T47D (cell line): ENCODE results near the gene OR4F15.

Experiments
- DNase-seq, 2 experiments: peaks; one replicate each; pipeline versions ENCODE4 v3.0.0 to v3.0.0-alpha.2; 2011 to 2012; ENCODE audit warnings: low read depth in 1 of 2, low spot score in 1 of 2
- JUND ChIP-seq: IDR thresholded peaks from 2 replicates; pipeline ENCODE4 v1.6.1; 2012; ENCODE audit warnings: low read depth
- in situ Hi-C: cut with HindIII; loops from 2 replicates; pipeline ENCODE4 v1.10.0; 2016; ENCODE audit warnings: low sequenced_read_pairs, low pct_unique_long_range_greater_than_20kb

Gene OR4F15

DNA sequence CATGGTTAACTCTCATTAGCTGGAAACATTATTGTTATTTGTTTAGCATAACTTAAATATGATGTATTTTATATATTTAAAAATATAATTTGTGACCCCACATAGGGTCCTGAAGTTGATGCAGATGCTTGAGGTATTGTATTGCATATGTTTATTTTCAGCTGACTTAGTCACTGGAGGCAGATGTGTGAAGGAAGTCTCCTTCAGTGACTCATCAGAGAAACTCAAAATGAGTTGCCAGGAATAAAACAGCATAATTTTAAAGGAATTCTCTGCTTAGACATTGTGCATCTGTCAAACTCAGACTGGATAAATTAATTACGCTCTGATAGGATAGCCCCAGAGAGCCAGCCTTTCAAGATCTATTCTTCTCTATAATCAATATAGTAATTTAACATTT, 16.5 kb upstream of the OR4F15 start:
- no peak for TF ChIP-seq JUND
- DNase-seq, result no peak
- in situ Hi-C loops, result no loop called here

DNA sequence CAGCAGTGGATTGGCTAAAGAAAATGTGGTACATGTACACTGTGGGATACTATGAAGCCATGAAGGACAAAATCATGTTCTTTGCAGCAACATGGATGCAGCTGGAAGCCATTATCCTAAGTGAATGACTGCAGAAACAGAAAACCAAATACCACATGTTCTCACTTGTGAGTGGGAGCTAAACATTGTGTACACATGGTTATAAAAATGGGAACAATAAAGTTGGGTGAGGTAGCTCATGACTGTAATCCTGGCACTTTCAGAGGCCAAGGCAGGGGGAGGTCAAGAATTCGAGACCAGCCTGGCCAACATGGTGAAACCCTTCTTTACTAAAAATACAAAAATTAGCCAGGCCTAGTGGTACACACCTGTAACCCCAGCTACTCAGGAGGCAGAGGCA, 12.3 kb upstream of the OR4F15 start:
- no peak for DNase-seq
- in situ Hi-C loops, result no loop called here
- TF ChIP-seq JUND, result no peak

DNA sequence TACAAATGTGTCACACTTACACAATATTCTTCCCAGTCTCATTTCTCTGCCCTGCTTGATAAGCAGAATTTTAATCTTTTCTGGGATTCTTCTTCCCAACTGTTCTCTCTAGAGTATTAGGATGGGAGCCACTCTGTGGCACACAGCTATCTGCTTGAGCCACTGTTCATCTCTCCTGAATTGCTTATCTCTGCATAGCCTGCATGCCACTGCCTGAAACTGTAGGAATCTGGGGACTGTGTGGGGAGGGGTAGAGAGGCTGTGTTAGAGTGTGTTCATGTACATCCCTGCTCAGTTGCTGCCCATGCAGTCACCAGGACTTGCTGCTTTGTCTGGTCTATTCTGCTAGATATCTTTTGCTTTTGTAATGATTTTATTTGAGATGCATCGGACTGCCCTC, 11.0 kb upstream of the OR4F15 start:
- in situ Hi-C loops, result no loop called here
- no peak for DNase-seq
- no peak for TF ChIP-seq JUND

DNA sequence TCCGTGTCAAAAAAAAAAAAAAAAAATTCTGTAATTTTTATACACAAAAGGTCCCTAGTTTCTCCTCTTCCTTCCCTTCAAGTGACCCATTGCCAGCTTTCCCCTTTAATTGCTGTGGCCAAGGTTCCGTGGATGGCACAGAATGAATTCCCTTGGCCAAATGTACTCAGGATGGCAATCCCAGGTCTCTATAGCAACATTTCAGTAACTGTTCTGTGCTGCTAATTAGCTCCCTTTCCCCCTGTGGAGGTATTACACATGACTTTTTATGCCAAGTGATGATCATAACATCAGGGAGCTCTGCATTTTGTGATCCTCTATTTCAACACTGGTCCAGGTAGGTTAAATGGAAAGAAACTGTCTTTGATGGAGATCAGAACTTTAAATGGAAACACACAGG, 8.8 kb upstream of the OR4F15 start, which contains the start of gene OR4F6:
Gene OR4F6, plus strand, starts transcription at position 301 of the 400 bp plus-strand sequence. CDS start 2,211 bp downstream, outside the sequence.
- in situ Hi-C loops, result no loop called here
- no peak for TF ChIP-seq JUND
- no peak for DNase-seq

DNA sequence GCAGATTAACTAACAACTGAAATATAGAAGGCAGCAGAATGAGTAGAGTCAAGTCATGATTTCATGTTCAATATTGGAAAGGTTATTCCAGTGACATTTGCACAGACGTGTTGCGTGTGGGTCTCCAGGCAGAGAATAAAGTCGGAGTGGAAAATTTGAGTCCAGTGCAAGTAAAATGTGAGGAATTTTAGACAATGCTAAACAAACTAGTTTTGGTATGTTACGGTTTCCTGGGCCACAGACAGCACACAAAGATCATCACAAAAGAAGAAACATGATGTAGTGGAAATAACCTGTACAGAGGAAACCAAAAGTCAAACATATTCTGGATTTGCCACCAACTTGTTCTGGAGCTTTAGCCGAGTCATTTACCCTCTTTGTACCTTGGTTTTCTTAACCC, 8.3 kb upstream of the OR4F15 start:
- no peak for TF ChIP-seq JUND
- in situ Hi-C loops, result no loop called here
- no peak for DNase-seq

DNA sequence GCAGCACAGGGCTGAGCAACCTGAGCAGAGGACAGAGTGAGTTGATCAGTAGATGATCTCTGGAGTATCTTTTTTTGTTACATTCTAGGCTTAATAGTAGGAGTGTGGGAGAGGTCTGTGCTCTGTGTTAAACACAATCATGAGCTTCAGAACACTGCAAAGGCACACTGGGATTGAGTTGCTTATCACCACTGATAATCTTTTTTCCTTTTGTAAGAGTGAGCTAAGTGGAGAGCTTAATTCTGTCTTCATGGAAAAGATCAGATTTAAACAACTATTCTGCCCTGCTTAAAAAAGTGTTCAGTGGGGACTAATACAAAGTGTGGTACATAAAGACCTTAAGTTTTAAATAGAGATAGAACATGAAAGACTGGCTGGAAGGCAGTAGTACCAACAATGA, 7.6 kb upstream of the OR4F15 start:
- in situ Hi-C loops, result no loop called here
- TF ChIP-seq JUND, result no peak
- no peak for DNase-seq

DNA sequence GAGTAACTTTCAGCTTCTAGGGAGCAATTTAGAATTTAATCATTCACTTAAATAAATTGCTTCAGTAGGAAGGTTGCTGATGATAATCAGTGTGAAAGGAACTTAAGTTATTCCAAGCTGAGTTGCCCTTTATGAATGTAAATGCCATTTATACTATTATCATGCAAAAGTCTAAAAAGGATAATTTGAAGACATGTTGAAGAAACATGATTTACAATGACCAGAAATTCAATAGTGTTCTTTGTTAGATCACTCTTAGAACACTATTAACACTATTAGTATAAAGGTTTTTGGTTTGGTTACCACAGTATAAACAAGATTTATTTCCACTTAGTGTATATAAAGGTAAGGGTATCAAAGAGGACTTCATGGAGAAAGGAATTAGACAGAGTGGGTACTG, 7.1 kb upstream of the OR4F15 start:
- in situ Hi-C loops, result no loop called here
- TF ChIP-seq JUND, result no peak

DNA sequence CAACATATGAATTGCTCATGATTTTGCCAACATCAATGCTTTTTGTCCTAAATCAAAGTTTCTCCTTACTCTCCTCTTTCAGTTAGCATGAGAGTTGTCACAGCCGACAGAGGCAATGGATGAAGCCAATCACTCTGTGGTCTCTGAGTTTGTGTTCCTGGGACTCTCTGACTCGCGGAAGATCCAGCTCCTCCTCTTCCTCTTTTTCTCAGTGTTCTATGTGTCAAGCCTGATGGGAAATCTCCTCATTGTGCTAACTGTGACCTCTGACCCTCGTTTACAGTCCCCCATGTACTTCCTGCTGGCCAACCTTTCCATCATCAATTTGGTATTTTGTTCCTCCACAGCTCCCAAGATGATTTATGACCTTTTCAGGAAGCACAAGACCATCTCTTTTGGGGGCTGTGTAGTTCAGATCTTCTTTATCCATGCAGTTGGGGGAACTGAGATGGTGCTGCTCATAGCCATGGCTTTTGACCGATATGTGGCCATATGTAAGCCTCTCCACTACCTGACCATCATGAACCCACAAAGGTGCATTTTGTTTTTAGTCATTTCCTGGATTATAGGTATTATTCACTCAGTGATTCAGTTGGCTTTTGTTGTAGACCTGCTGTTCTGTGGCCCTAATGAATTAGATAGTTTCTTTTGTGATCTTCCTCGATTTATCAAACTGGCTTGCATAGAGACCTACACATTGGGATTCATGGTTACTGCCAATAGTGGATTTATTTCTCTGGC, 6.2 kb upstream of the OR4F15 start:
- in situ Hi-C loops, result no loop called here
- no peak for TF ChIP-seq JUND
- DNase-seq, result no peak

More for the DNA sequence above, 7.1 kb upstream of the OR4F15 start:
- DNase-seq, result no peak

DNA sequence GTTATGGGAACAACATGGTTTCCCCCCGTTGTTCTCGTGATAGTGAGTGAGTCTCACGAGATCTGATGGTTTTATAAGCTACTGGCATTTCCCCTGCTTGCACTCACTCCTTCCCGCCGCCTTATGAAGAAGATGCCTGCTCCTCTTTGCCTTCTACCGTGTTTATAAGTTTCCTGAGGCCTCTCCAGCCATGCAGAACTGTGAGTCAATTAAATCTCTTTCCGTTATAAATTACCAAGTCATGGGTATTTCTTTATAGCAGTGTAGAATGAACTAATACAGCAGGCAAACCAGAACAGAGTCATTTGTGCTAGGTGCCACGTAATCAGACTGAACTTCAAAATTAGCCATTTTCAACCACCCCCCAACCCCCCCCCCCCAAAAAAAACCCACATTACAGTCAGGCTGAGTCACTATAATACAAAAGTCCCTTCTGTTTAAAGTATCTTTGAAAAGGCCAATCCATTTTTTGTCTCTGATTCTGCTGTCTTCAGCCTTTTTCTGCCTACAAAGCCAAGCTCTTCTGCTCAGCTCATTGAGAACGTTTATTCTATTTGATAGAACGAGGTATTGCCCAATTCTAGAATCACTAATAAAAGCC, 4.6 kb upstream of the OR4F15 start:
- no peak for DNase-seq
- no peak for TF ChIP-seq JUND
- in situ Hi-C loops, result no loop called here

DNA sequence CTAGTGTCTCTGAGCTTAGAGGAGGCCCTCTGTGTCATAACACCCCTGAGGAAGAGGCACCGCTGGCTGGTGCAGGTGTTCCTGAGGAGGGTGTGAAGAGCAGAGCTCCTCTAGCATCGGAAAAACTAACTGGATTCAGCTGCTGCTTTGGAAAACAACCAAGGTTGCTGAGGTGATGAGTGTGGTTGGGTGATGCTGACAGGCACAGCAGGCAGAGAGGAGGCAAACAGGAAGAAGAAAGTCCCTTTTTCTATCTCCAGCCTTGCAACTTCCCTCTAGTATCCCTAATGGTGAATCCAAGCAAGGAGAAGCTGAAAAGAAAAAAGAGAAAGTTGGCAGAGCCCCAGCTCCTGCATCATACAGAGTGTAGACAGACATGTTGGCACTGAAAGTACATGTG, 3.8 kb upstream of the OR4F15 start:
- no peak for DNase-seq
- no peak for TF ChIP-seq JUND
- in situ Hi-C loops, result no loop called here

DNA sequence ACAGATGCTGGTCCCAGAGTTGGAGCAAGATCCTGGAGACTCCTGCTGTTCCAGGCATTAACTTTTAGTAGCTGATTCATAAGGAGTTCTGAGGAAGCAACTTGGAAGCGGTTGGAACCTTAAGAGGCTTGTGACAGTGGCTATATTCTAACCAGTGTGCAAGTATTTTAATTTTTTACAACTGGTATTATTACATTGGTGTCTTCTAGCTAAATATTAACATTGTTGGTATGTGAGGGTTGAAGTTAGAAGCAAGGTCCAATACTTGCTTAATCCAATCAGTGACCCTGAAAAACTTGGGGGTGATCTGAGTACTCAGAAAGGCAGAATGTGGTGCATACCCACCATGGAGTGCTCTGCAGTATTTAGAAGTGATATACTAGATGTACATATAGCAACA, 1.5 kb upstream of the OR4F15 start:
- TF ChIP-seq JUND, result no peak
- in situ Hi-C loops, result no loop called here
- no peak for DNase-seq

DNA sequence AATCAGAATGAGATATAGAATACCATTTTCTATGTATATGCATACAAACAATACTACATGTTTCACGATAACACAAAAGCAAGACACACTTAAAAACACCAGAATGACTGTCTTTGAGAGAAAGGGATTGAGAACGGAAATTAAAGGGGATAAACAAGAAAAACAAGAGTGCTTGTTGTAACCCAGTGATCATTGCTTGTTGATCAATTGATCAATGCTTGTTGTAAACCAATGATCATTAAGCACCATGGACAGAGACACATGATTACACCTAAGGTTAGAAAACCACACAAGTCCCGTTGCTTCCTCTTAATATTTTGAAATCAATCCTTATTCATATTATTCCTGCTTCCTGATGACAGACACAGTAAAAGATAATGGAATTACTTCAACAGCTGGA, 1.1 kb upstream of the OR4F15 start:
- in situ Hi-C loops, result no loop called here
- DNase-seq, result peak in 1 of 2 experiments; percentile 50

DNA sequence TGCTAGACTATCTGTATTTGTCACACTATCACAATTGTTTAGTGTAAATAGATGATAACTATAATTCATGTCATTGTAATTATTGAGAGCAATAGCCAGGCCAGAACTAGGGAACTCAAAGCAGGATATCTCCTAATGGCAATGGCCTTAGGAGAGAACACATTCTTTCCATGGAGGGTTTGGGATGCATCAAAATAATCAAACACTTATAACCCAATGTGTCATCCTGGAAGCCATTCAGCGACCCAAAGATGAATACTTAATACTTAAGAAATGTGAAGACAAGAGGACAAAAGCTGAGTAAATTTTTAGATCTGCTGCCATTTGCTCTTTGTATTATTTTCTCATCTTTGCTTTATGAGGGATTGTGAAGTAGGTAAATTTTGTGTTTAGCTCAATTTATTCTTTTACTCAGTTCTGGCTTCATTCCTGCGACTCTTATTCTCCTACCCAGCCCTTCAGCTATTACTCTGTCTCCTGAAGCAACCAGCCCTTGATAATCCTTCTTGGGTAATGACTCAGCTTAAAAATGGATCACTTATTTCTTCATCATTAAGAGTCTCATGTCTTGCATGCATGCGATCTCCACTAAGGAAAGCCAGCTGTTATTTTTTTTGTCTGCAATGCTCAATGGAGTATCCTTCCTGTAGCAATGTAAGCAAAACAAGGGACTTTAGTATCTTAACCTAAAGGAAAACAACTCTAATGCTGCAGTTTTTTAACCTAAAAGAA, 2.0 kb downstream of the OR4F15 start:
- in situ Hi-C loops, result no loop called here
- no peak for DNase-seq
- no peak for TF ChIP-seq JUND

More for the DNA sequence above, 1.1 kb upstream of the OR4F15 start:
- TF ChIP-seq JUND, result no peak
